NCI-H524 treated with DMSO at 0.1 percent for 48 hours (cell line): Measurements from ENCODE around the gene INTS3.
"Not testable (repeated sequence)": the region's sequence is repeated elsewhere in the genome, so short reads cannot be mapped to it uniquely, and the experiment has no call there.

ENCODE experiments used
- DNase-seq: peaks from one replicate; lab custom pipeline; 2025; lab: John Stamatoyannopoulos, UW

INTS3 gene

GRCh38 chr1:153779781-153780541, 52.1 kb downstream of the INTS3 start:
- DNase-seq, result no peak

GRCh38 chr1:153780551-153780950, 52.7 kb downstream of the INTS3 start:
- no peak for DNase-seq

- DNase-seq, result not testable (repeated sequence)
Observed at GRCh38 chr1:153782648-153783047, 54.8 kb downstream of the INTS3 start.

GRCh38 chr1:153783233-153784190, 55.7 kb downstream of the INTS3 start:
- no peak for DNase-seq

- no peak for DNase-seq
Observed at GRCh38 chr1:153786038-153786790, 58.4 kb downstream of the INTS3 start.

GRCh38 chr1:153789478-153790034, 61.7 kb downstream of the INTS3 start:
- DNase-seq, result no peak

DNA sequence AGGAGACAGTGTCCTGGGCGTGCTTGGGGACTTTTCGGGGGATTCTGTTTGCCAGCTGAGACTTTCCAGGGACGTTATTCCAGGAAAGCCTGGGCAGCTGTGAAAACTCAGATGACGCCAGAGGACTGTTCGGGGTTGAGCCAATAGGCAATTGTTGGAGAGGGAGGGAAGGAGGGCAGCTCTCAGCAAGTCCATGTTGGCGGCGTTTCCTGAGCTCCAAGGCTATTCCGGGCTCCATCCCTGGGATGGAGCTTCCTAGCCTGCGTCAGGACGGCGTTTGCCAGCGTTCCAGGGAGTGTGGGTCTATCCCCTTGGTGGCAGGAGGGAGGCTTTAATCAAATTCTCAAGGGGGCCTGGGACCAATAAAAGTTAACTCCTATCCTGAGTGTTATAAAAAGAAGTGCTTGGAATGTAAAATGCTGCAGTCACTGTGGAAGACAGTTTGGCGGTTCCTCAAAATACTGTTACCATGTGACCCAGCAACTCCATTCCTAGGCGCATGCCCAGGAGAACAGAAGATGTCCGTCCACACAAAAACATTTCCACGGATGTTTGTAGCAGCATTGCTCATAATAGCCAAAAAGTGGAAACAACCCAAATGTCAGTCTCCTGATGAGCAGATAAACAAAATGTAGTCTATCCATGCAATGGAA, 62.6 kb downstream of the INTS3 start:
- DNase-seq, result no peak

GRCh38 chr1:153790966-153791647, 63.3 kb downstream of the INTS3 start:
- no peak for DNase-seq

DNA sequence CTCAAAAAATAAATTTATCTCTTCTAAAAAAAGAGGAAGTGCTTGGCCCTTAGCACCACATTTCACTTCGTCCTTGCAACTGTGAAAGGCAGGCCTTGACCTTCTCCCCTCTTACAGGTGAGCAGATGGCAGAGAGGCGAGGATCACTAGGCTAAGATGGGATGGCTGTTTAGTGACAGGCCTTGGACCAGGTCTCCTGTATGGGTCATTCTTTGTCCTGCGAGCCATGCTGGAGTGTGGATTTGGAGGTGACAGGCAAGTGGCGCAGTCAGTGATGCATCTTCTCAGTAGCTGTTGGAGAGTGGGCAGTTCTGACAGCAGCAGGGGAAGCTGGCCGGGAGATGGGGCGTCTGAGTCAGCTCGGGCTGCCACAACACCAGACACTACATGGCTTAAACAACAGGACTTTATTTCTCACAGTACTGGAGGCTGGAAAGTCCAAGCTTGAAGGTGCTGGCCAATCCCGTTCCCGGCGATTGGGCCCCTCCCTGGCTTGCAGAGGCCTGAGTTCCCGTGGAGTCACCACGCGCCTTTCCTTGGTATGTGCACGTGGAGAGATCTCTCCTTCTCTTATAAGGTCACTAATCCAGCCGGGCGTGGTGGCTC, 63.9 kb downstream of the INTS3 start:
- DNase-seq, result no peak

DNA sequence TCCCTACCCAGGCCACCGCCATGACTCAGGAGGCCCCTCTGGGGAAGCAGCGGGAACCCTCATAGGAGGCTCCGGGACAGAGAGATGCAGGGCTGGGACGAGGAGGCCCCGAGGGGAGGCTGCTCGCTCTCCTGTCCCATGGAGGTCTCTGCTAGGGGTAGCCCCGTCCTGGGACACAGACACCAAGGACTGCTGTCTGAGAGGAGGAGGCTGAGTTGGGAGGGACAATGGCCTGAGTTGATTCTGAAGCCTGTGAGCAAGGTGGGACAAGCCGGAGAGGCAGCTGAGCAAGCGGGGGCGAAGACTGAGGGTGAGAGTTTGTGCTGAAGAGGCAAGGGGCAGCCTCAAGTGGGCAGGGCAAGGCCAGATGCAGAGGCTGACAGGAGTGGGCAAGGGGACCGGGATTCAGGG, 64.8 kb downstream of the INTS3 start:
- no peak for DNase-seq

DNA sequence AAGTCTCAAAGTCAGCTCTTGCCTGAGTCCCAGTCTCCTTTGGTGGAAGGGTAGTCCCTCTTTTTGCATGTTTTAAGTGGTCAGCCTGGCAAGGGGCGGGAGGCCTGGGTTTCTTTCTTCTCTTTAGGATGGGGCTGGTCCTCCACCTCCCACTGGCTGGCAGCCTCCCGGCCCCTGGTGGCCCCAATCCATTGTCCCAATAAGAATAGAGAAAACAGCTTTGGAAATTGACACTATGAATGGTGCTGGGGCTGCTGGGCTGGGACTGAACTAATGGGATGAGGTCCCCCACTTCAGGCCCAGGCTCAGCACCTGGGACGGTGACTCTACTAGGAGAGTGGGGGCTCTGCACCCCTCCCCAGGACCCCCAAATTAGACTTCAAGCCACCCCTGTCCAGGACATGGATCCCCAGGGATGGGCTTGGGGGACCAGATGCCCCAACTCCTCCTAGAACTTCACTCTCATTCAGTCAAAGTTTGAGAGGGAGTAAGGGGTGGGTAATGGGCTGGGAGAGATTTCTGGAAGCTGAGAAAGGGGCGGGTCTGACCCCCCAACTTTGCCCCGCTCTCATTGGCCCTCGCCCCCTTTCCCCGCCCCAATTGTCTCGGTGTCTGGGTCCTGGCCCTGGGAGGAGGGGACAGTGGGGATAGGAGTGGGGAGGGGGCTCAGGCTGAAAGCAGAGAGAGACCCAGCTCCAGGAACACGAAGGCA, 65.6 kb downstream of the INTS3 start:
- no peak for DNase-seq

DNA sequence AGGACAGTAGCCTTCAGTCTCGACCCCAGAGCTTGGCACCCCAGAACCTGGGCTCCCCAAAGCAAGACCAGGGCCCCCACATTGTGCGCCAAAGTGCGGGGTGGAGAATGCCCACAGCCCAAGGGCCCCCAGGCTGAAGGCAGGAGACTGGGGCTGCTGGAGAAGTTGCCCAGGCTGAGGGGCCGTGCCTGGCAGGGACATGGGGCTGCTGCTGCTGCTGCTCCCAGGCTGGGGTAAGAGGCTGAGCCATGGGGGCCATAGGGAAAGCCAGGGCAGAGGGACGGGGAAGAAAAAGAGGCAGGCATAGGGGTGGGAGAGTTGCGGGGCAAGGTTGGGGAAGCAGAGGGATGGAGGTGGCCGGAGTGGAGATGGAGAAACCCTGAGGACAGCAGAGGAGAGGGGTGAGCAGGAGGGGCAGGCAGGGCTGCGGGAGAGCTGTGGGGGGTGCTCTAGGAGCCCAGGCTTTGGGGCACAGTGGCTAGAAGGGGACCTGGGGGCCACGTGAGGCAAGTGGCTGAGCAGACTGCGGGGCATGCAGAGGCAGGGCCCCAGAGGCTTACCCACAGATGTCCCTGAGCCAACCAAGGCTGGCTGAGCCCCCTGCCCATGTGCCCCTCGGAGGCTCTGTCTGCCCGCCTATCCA, 66.2 kb downstream of the INTS3 start:
- DNase-seq, result no peak

GRCh38 chr1:153794624-153795329, 66.9 kb downstream of the INTS3 start:
- no peak for DNase-seq

GRCh38 chr1:153795330-153795837, 67.5 kb downstream of the INTS3 start:
- DNase-seq, result no peak

DNA sequence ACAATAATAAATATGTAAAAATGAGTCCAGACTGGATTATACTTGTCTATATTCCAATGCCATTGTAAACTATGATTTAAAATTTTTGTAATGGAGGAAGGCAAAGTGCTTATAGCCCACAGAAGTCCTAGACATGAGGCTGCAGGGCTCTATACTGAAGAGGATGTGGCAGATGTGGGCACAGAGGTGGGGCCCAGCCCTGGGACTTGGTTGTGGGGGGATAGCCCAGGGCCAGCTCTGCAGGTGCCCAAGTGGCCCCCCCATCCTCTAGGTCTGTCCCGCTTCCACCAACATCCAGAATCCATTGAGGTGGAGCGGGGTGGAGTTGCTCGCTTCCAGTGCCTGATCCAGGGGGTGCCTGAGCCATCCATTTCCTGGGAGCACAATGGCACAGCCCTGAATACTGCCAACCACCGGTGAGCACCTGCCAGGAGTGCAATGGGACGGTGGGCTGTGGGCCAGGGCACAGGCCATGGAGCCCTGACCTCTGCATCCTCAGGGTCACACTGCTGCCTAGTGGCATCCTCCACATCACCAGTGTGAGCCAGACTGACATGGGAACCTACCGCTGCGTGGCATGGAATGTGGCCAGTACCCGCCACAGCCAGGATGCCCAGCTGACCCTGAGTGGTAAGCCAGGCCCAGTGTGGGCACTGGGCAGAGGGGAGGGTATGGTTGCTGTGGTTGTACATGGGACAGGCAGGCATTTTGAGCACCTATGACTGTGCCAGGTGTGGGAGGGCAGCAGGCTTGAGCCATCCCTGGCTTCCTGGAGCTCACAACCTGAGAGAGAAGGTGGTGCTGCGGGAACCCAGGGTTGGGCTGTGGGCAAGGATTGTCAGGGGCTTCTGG, 68.3 kb downstream of the INTS3 start:
- DNase-seq, result no peak

DNA sequence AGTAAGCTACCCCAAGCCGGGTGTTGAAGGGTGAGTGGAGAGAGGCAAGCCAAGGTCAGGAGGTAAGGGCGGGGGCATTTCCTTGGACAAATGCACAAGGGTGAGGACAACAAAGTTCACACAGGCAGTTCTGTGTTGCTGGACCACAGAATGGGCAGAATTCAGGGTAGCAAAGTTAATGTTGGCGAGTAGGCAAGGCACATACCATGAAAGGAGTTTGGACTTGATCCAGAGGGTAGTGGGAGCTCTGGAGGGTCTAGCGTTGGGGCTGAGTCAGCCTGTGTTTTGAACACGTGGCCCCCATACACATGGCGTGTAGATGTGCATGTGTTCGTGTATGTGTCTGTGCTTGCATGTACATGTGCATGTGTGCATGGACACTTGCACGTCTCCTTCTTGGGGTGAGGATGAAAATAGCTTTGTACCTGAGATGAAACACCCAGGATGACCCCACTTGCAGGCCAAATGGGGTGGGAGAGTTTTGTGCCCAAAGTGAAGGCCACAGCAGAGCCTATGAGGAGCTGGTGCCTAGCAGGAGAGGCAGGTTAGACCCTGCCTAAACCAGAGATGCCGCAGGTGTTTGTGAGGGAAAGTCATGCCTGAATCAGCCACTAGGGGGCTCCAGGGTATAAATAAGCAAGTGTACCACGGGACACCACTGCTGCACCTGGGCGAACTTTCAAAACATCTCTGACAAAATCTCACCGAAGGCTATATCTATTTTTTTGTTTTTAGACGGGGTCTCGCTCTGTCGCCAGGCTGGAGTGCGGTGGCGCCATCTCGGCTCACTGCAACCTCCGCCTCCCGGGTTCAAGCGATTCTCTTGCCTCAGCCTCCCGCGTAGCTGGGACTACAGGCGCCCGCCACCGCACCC, 69.2 kb downstream of the INTS3 start:
- DNase-seq, result no peak

DNA sequence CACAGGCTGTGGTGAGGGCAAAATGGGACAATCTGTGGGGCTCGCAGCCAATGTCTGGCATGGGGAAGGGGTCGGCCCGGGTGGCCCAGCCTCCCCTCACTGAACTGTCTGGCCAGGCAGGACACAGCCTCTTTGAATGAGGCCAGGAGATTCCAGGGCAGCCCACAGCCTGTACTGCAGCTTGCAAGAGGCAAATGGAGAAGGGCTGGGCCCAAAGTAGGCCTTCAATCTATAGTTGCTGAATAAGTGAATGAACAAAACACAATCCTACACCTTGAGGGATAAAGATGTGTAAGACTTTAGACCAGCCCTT, 70.6 kb downstream of the INTS3 start:
- DNase-seq, result no peak
